Keratinocyte (primary cell): ENCODE data around the gene PDIA6. TPM values are rescaled to one million over a fixed set of nuclear protein-coding genes. Genes with fewer than 3 reads are reported as not detected.

Experiments used
- DNase-seq: peaks from one replicate; pipeline ENCODE4 v3.0.0-alpha.2; 2011; ENCODE audit warnings: low read depth, missing footprints, low spot score
- FAIRE-seq: peaks from 2 replicates; lab custom pipeline; 2011; peaks lifted over from hg19 to GRCh38; lab: Jason Lieb, UNC
- H2AFZ ChIP-seq: 2 replicates; pipeline ENCODE4 v1.6.0; 2012; ENCODE audit warnings: low read length, control low read depth, inconsistent platforms; ENCODE audit not compliant: control insufficient read depth
- H3K27ac ChIP-seq: 2 replicates; pipeline ENCODE4 v1.5.1; 2011; ENCODE audit warnings: low read length; ENCODE audit not compliant: control insufficient read depth, insufficient read depth
- H3K27me3 ChIP-seq: 3 replicates; pipeline ENCODE4 v1.6.0; 2011; ENCODE audit warnings: low read length; ENCODE audit not compliant: control insufficient read depth, insufficient read depth; ENCODE audit errors: extremely low read depth
- H3K36me3 ChIP-seq, 2 experiments: 2 replicates in 1 of 2; 3 replicates in 1 of 2; pipeline ENCODE4 v1.5.1; 2011; ENCODE audit warnings: low read length in 2 of 2, mild to moderate bottlenecking in 1 of 2; ENCODE audit not compliant: control insufficient read depth in 2 of 2, insufficient read depth in 2 of 2; ENCODE audit errors: extremely low read depth in 1 of 2
- H3K4me1 ChIP-seq: 3 replicates; pipeline ENCODE4 v1.5.1; 2011; ENCODE audit warnings: low read length; ENCODE audit not compliant: control insufficient read depth, insufficient read depth; ENCODE audit errors: extremely low read depth
- H3K4me2 ChIP-seq: 3 replicates; pipeline ENCODE4 v1.6.0; 2011; ENCODE audit warnings: low read depth, low read length; ENCODE audit not compliant: control insufficient read depth, insufficient read depth; ENCODE audit errors: extremely low read depth
- H3K4me3 ChIP-seq, 3 experiments: fragments of 200-600 bp in 1 of 3; sonication (generic) in 1 of 3; 2 replicates in 2 of 3; 3 replicates in 1 of 3; pipeline ENCODE4 v1.5.1; 2011 to 2016; ENCODE audit warnings: low read length in 3 of 3, mild to moderate bottlenecking in 3 of 3, control low read depth in 2 of 3, inconsistent platforms in 1 of 3, low read depth in 1 of 3, mixed read lengths in 1 of 3, mixed run types in 1 of 3, moderate library complexity in 1 of 3; ENCODE audit not compliant: control insufficient read depth in 2 of 3, insufficient read depth in 2 of 3; ENCODE audit errors: extremely low read depth in 1 of 3
- H3K79me2 ChIP-seq: 2 replicates; pipeline ENCODE4 v1.6.0; 2012; ENCODE audit warnings: low read length; ENCODE audit not compliant: control insufficient read depth, insufficient read depth
- H3K9ac ChIP-seq: 3 replicates; pipeline ENCODE4 v1.6.0; 2011; ENCODE audit warnings: low read length; ENCODE audit not compliant: control insufficient read depth, insufficient read depth; ENCODE audit errors: extremely low read depth
- H3K9me1 ChIP-seq: 3 replicates; pipeline ENCODE4 v1.6.0; 2011; ENCODE audit warnings: low read length; ENCODE audit not compliant: control insufficient read depth, insufficient read depth; ENCODE audit errors: extremely low read depth
- H3K9me3 ChIP-seq: 2 replicates; pipeline ENCODE4 v1.5.1; 2012; ENCODE audit warnings: low read depth, low read length; ENCODE audit not compliant: control insufficient read depth
- H4K20me1 ChIP-seq: 3 replicates; pipeline ENCODE4 v1.6.0; 2011; ENCODE audit warnings: low read length; ENCODE audit not compliant: control insufficient read depth, insufficient read depth; ENCODE audit errors: extremely low read depth
- CTCF ChIP-seq, 3 experiments: IDR thresholded peaks in 1 of 3; conservative IDR thresholded peaks in 1 of 3; optimal IDR thresholded peaks in 1 of 3; 2 replicates in 2 of 3; 3 replicates in 1 of 3; pipeline versions ENCODE3 to v1.5.1; 2011; ENCODE audit warnings: low read length in 3 of 3, mild to moderate bottlenecking in 3 of 3, moderate library complexity in 2 of 3, control low read depth in 1 of 3, inconsistent platforms in 1 of 3; ENCODE audit not compliant: insufficient read depth in 2 of 3; ENCODE audit errors: extremely low read depth in 1 of 3
- EZH2 ChIP-seq: IDR thresholded peaks from one replicate; pipeline ENCODE4 v1.6.1; 2012; ENCODE audit warnings: inconsistent platforms, mild to moderate bottlenecking, low read length, moderate library complexity
- dilution Hi-C: fragments of 300-500 bp; cut with MboI; formaldehyde crosslinking; loops from one replicate; pipeline ENCODE4 v1.7.0; 2020; ENCODE audit warnings: low sequenced_read_pairs; ENCODE audit not compliant: extremely low pct_ligation_motif_present
- polyA plus RNA-seq, 5 experiments: library from polyadenylated mRNA; depleted of rRNA in 3 of 5; stranded (reverse) in 3 of 5; stranded (forward) in 1 of 5; unstranded in 1 of 5; fragments of >200 nt; gene quantifications; 1 replicate in 1 of 5; 2 replicates in 3 of 5; 3 replicates in 1 of 5; pipeline versions ENCODE4 v1.2.1 to v1.2.3, GENCODE V29; 2011 to 2012; ENCODE audit warnings: missing spikeins in 2 of 5, low read depth in 1 of 5, low replicate concordance in 1 of 5

PDIA6 gene
- polyA plus RNA-seq, 1 donor (not counting 4 experiments of a cell fraction or from before 2014, with no cell fraction given), result 310 TPM

DNA sequence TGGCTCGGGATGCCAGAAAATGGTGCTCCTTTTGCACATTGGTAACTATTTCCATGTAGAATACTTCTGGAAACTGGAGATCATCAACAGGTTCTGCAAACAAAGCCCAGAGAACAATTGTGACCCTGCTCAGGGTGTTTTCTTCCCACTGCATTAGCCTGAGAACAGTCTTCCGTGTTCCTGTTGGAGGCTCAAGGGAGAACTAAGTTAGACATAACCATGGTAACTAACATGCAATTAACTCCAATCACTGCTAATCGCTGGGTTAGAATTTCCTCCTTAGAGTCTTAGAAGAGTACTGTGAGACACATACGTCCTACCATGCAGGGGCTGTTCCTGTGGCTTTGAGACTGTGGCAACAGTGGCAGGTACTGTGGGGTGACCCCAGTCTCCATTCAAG is 36.0 kb upstream of the PDIA6 start:
- H3K9me1 ChIP-seq, result no peaks in the 10 kb centered on the region
- DNase-seq (no peak), FAIRE-seq (no peak)
- no peaks in the 10 kb centered on the region for H3K79me2 ChIP-seq
- H3K4me3 ChIP-seq, result no peak overlapping the region
- no peak overlapping the region for H2AFZ ChIP-seq
- H3K4me2 ChIP-seq, result no peak overlapping the region
- peaks cover 6% of the 10 kb centered on the region for H3K4me1 ChIP-seq
- H3K36me3 ChIP-seq, result no peaks in the 10 kb centered on the region
- no peaks in the 10 kb centered on the region for H3K9me3 ChIP-seq
- H3K27me3 ChIP-seq, result no peaks in the 10 kb centered on the region
- H3K9ac ChIP-seq, result no peak overlapping the region
- TF ChIP-seq EZH2 (no peak), CTCF (optimal IDR thresholded peaks at IDR 0.05 in 1 of 3, IDR thresholded peaks at IDR 0.05 in 1 of 3, conservative IDR thresholded peaks at IDR 0.05 in 1 of 3; ENCODE audit: extremely low read depth in 1 of 3, insufficient read depth in 2 of 3, low read length in 3 of 3) (no peak)
- dilution Hi-C loops, result no loop called here
- no peak overlapping the region for H3K27ac ChIP-seq
- H4K20me1 ChIP-seq, result no peaks in the 10 kb centered on the region

DNA sequence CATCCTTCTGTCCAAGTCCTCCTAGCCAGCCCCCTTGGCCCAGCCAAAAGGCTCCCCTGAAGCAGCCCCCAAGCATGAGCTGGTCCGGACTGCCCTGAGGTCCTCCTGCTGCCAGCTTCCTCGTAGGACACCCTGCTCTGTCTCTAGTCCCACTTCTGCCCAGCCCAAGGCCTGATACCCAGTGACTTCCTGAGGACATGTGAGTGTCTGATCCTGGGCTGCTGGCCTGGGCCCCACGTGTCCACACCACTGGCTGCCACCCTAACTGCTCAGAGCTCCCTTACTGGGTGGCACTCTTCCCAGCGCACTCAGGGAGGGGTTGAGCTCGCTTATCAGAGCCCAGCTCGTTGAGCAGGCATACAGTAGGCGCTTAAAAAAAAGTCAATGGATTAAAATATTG is 34.4 kb upstream of the PDIA6 start:
- no peak for TF ChIP-seq CTCF (optimal IDR thresholded peaks at IDR 0.05 in 1 of 3, IDR thresholded peaks at IDR 0.05 in 1 of 3, conservative IDR thresholded peaks at IDR 0.05 in 1 of 3; ENCODE audit: extremely low read depth in 1 of 3, insufficient read depth in 2 of 3, low read length in 3 of 3)
- TF ChIP-seq EZH2, result no peak
- Histone ChIP-seq H3K27ac (no peak overlapping the region), H3K36me3 (no peaks in the 10 kb centered on the region), H3K79me2 (no peaks in the 10 kb centered on the region), H4K20me1 (no peaks in the 10 kb centered on the region), H3K4me2 (no peak overlapping the region), H3K4me3 (no peak overlapping the region), H3K4me1 (peaks cover 6% of the 10 kb centered on the region), H3K27me3 (no peaks in the 10 kb centered on the region), H2AFZ (no peak overlapping the region), H3K9me3 (no peaks in the 10 kb centered on the region), H3K9ac (no peak overlapping the region), H3K9me1 (no peaks in the 10 kb centered on the region)
- no peak for FAIRE-seq
- dilution Hi-C loops, result no loop called here
- no peak for DNase-seq
